Right renal cortex interstitium (tissue), 3 donors: Measurements from ENCODE around the gene CDK5RAP2. TPM values are rescaled to one million over a fixed set of nuclear protein-coding genes. Genes with fewer than 3 reads are reported as not detected.

Experiments used
- DNase-seq, 3 donors: peaks; one replicate each; pipeline ENCODE4 v3.0.0-alpha.2; 2013; ENCODE audit warnings: low read depth in 3 of 3, low spot score in 2 of 3
- polyA plus RNA-seq, 3 donors: library from polyadenylated mRNA; unstranded; fragments of 120-200 nt; gene quantifications; one replicate each; pipeline ENCODE4 v1.2.1, GENCODE V29; 2013; ENCODE audit not compliant: insufficient read length in 3 of 3

CDK5RAP2 gene
- polyA plus RNA-seq, 3 donors, result 55.3 to 62.5 (median 58.9) TPM

DNA sequence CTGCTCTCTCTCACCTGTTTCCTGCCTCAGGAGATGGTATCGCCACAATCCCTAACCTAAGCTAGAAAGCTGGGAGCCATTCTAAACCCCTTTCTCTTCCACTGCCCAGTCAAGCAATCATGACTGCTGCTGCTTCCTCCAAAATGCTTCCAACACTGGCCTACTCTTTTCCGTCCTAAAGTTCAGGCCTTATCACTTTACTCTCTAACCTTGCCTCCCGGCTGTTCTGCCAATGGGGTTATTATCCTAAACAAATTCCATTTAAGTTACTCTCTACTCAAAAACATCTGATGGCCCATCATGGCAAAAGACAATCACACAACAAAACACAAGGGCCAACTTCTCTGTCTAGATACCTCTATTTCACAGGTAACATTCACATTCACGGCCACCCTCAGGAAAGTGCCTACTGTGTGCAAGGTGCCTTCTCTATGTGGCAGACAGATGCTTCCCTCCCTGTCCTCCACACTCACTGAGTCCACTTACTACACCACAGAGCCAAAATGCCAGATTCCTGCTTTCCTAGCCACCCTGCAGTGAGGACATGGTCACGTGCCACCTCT lies 168.0 kb downstream of the CDK5RAP2 start:
- DNase-seq, result no peak

DNA sequence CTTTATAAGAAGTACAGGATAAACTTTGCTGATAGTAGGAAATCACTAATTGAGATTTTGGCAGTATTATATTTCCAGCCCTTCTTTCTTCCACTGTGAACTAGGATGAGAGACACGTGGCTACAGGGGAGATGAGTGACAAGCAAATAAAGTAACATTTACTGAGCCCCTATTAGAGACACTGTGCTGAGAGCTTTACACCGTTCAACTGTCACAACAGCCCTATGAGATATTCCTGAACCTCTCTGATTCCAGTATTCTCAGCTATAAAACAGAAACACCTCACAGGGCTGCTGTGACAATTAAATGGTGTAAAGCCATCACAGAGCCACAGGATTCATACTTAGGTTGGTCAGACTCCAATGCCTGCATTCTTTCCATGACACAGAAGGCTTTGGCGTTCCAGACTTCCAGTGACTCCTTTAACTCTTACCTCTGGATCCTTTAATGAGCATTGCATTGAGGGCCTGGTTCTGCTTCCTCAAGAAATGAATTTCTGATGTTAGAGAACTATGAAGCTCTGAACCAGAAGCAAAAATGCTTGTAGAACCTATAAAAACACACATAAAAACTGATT lies 169.0 kb downstream of the CDK5RAP2 start:
- no peak for DNase-seq

DNA sequence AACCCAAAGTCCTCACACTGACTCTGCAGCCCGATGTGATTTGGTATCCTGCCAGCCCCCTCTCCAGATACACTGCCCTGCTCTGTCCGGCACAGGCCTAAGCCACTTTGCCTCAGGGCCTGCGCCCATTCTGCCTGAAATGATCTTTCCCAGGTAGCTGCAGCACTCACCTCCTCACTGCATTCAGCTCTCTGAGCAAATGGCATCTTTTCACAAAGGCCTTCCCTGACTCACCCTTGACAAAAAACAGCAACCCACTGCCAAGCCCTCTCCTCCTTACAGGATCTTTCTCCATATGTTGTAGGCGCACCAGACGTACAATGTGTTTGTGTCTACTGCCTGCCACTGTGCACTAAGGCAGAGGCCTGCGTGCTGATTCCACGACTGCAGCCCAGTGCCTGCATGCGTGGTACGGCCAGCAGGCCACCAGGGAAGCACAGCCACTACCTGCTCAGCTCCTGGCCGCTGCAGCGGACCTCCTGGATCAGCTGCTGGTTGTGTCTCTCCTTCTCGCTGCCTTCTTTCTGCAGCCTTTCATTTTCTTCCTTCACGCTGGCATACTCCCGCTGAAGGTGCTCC lies 171.2 kb downstream of the CDK5RAP2 start:
- no peak for DNase-seq

GRCh38 chr9:120405860-120406259 lies 174.1 kb downstream of the CDK5RAP2 start:
- DNase-seq, result no peak

DNA sequence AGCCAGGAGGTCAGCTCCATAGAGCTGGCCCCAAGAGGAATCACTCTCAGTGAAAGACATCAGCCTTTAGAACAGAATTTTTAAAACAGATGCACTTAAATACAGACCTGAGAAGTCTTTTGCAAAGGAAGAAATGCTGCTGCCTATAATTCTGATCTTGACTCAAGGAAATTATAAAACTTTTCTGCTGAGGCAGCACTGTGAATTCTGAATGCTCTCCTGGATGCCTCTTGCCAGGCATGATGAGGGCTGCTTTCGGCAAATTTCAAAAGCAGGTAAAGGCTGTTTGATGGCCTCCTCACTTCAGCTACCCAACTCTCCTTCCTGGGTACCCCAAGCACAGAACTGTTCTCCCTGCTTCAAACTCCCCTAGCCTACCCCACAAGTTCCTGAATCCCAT lies 174.8 kb downstream of the CDK5RAP2 start:
- DNase-seq, result no peak

DNA sequence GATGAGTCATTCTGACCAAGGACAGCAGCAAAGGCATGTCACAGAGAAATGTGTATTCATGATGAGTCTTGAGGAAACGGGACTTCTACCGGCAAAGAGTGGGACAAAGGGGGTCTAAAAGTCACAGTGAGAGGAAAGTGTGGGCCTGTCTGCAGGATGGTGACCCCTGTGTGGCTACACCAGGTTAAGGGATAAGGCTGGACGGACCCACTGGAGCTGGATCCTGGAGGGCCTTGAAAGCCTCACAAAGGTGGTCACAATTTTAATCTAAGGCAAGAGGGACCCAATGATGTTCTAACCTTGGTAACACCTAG lies 176.5 kb downstream of the CDK5RAP2 start:
- no peak for DNase-seq

- no peak for DNase-seq
Measured at GRCh38 chr9:120402741-120403542, 177.0 kb downstream of the CDK5RAP2 start.

- DNase-seq, result no peak
Measured at GRCh38 chr9:120399940-120400339, 180.0 kb downstream of the CDK5RAP2 start.

DNA sequence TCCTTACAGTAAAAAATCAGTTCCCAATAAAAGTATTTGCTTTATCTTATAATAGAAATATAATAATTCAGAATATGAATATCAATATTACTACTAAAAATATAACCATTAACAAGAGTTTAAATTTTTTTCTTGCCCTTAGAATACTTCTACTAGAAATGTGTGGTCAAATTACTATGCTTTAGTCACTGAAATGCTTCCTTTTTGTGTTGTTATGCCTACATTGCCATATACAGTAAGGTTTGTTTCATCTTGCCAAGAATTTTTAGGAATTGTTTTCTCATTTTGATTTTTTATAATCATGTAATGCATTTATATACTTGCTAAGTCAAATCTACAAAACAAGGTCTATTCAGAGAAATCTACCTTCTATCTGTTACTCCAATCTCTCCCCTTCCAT lies 181.7 kb downstream of the CDK5RAP2 start:
- no peak for DNase-seq

DNA sequence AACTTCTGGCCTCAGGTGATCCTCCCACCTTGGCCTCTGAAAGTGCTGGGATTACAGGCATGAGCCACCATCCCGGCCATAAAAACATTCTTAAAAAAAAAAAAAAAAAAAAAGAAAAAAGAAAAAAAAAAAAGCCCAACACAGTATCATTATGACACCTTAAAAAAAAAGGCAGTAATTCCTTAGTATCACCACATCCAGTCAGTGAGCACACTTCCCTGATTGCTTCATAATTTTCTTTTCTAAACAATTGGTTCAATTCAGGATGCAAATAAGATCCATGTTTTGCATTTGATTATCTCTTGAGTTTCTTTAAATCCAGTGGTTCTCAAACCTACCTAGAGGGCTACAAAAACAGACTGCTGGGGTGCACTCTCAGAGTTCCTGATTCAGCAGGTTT lies 182.5 kb downstream of the CDK5RAP2 start:
- no peak for DNase-seq

DNA sequence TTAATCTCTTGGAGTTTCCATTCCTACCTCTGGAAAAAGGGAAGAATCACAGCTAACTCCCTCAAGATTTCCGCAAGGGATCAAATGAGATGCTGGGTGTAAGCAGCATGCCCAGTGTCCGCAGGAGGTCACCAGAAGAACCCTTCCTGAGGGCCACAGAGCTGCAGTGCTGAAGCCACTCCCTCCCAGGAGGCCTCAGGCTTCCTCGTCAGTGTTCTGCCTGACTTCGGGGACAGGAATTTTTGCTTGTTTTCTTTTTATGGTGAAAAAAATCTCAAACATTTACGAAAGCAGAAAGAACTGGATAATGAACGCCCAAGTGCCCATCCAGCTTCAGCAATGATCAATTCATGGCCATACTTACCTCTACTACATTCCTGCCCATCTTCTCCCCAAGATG lies 183.0 kb downstream of the CDK5RAP2 start:
- no peak for DNase-seq

DNA sequence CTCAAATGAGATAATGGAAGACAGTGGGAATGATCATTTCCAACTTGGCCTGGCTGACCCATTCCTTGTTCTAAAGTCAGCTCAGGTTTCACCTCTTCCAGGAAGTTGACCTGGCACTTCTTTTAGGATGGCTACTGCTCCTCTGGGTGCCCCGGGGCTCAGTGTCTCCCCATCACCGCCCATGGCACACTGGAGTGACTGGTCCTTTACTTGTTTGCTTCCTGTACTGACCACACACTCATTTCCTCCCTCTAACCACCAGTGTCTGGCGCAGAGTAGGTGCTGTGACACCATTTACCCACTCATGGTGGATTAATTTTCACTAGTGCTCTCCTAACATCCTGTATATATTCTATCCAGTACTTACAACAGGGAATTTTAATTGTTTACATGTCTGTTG lies 183.5 kb downstream of the CDK5RAP2 start:
- DNase-seq, result no peak

DNA sequence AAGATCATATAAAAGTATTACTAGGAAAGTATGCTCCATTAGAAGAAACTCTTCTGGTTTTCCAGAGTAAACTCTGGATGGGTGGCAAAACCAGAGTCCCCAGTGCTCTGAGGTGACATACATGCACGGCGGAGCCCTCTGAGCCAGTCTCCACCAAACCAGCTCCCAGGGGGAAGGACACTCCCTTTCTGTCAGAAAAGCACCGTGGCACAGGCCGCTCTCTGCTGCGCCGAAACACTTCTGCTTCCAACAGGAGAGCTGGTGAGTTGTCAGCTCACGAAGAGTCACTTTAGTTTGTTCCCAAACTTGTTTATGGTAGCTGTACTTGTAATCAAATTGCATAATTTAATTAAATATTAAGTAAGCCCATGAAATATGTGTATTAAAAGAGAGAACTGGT lies 184.6 kb downstream of the CDK5RAP2 start:
- DNase-seq, result no peak

GRCh38 chr9:120394058-120394669 lies 185.8 kb downstream of the CDK5RAP2 start:
- no peak for DNase-seq

DNA sequence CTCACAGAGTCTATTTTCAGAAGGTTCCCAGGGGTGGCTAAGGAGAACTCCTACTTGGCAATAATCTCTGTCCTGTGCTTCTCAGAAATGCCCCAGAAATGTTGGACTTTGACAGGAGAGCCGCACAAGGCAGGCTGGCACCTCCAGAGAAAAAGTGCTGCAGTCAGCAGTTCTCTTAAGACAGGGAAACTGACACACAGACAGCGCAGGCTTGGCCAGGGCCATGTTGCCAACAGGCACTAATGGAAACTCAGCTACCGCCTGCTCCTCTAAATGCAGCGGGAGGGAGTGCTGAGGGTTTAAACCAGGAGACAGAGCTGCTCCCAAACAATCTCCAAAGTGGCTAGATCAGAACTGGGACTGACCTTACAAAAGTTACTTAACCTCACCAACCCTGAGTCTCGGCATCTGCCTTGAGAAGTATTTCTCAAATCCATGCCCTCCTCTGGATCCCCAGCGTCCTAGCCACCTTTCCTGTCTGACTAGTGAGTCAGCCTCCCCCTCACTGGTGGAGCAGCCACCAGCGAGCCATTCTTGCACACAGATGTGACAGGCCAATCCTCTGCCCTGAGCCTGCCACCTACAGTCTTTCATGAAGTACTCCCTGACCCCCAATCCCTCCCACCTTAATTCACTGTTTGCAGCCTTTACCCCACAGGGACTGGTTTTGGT lies 186.4 kb downstream of the CDK5RAP2 start:
- no peak for DNase-seq

- no peak for DNase-seq
Measured at GRCh38 chr9:120392711-120393110, 187.3 kb downstream of the CDK5RAP2 start.

- DNase-seq, result no peak
Measured at GRCh38 chr9:120392245-120392644, 187.7 kb downstream of the CDK5RAP2 start.

DNA sequence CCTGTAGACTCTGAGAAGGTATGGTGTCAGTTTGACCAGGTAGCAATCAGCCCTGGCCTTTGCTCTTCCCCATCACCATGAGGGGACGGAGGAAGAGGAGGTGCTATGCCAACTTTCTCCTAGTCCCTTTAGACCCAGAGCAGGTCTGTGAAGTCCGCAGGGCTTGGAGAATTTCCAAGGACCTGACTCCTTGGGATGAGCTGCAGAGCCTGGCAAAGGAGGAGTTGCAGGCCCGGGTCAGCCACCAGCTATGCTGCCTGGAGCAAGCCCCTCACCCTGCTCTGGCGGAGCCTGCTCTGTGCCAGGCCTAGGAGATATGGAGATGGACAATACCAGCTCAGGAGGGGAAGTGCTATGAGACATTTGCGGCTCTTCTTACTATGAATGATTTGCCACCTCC lies 188.3 kb downstream of the CDK5RAP2 start:
- DNase-seq, result no peak

DNA sequence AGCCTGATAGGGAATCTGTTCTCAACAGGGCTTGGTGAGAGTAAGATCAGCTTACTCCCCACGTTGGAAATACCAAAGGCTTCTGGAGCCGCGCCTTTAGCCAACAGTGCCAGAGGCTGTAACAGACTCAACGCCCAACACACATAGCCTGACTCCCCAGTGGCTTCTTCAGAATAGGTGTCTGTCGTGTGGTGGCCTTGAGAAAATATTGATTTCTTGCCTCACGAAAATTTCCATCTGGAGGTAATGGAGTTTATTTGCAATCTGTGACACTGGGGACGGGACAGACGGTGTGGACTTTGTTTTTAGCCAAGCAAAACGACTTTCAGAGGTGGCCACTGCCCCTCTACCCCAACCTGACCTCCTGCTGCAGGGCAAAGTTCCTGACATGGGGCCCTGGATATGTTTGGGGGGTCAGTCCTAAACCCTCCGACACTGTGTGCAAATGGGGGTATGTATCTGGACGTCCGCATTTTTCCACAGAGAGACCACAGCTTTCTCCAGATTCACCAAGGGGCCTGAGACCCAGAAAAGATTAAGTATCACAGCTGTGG lies 189.3 kb downstream of the CDK5RAP2 start:
- DNase-seq, result no peak

- no peak for DNase-seq
Measured at GRCh38 chr9:120389867-120390266, 190.1 kb downstream of the CDK5RAP2 start.

- DNase-seq, result no peak
Measured at GRCh38 chr9:120389300-120389699, 190.7 kb downstream of the CDK5RAP2 start.
